ENCODE results near the gene UNKL.

UNKL gene

GRCh38 chr16:1325673-1326371, 88.7 kb downstream of the UNKL start:
- no peak for TF ChIP-seq RAD21 (IDR thresholded peaks at IDR 0.05; ENCODE audit: low read depth)
- TF ChIP-seq YY1 (IDR thresholded peaks at IDR 0.05; ENCODE audit: low read depth): no peak
- no peak for TF ChIP-seq EP300 (IDR thresholded peaks at IDR 0.05; ENCODE audit: borderline replicate concordance)
- no peak for TF ChIP-seq CEBPB (IDR thresholded peaks at IDR 0.05)
- TF ChIP-seq EGR1 (IDR thresholded peaks at IDR 0.05): no peak
- TF ChIP-seq CREB1 (IDR thresholded peaks at IDR 0.05; ENCODE audit: low read depth): no peak
- TF ChIP-seq TCF12 (IDR thresholded peaks at IDR 0.05; ENCODE audit: low read depth): no peak
- no peak for TF ChIP-seq ZBTB7A (IDR thresholded peaks at IDR 0.05; ENCODE audit: low read depth)
- TF ChIP-seq NFIC (IDR thresholded peaks at IDR 0.05): no peak

- no peak for TF ChIP-seq TEAD4 (IDR thresholded peaks at IDR 0.05)
- no peak for TF ChIP-seq TCF12 (IDR thresholded peaks at IDR 0.05; ENCODE audit: low read depth)
- TF ChIP-seq MAX (IDR thresholded peaks at IDR 0.05): no peak
- TF ChIP-seq TAF1 (IDR thresholded peaks at IDR 0.05; ENCODE audit: low read depth): no peak
- no peak for TF ChIP-seq FOXM1 (IDR thresholded peaks at IDR 0.05; ENCODE audit: borderline replicate concordance, low read depth)
- no peak for TF ChIP-seq CEBPB (IDR thresholded peaks at IDR 0.05)
- no peak for TF ChIP-seq REST (IDR thresholded peaks at IDR 0.05; ENCODE audit: low read depth)
- TF ChIP-seq EGR1 (IDR thresholded peaks at IDR 0.05): no peak
- no peak for TF ChIP-seq YY1 (IDR thresholded peaks at IDR 0.05; ENCODE audit: low read depth)
- TF ChIP-seq EP300 (IDR thresholded peaks at IDR 0.05; ENCODE audit: borderline replicate concordance): no peak
- no peak for TF ChIP-seq USF1 (IDR thresholded peaks at IDR 0.05)
- TF ChIP-seq RAD21 (IDR thresholded peaks at IDR 0.05; ENCODE audit: low read depth): no peak
- no peak for TF ChIP-seq NFIC (IDR thresholded peaks at IDR 0.05)
- TF ChIP-seq ZBTB7A (IDR thresholded peaks at IDR 0.05; ENCODE audit: low read depth): no peak
- no peak for TF ChIP-seq CREB1 (IDR thresholded peaks at IDR 0.05; ENCODE audit: low read depth)
These were observed 89.2 kb downstream of the UNKL start for GRCh38 chr16:1325261-1325660.

GRCh38 chr16:1324286-1324826, 90.1 kb downstream of the UNKL start:
- no peak for TF ChIP-seq YY1 (IDR thresholded peaks at IDR 0.05; ENCODE audit: low read depth)
- no peak for TF ChIP-seq TEAD4 (IDR thresholded peaks at IDR 0.05)
- TF ChIP-seq NFIC (IDR thresholded peaks at IDR 0.05): no peak
- no peak for TF ChIP-seq MAX (IDR thresholded peaks at IDR 0.05)
- TF ChIP-seq EP300 (IDR thresholded peaks at IDR 0.05; ENCODE audit: borderline replicate concordance): no peak
- no peak for TF ChIP-seq CEBPB (IDR thresholded peaks at IDR 0.05)
- TF ChIP-seq REST (IDR thresholded peaks at IDR 0.05; ENCODE audit: low read depth): no peak
- no peak for TF ChIP-seq RAD21 (IDR thresholded peaks at IDR 0.05; ENCODE audit: low read depth)
- no peak for TF ChIP-seq CREB1 (IDR thresholded peaks at IDR 0.05; ENCODE audit: low read depth)
- TF ChIP-seq FOXM1 (IDR thresholded peaks at IDR 0.05; ENCODE audit: borderline replicate concordance, low read depth): no peak
- TF ChIP-seq TAF1 (IDR thresholded peaks at IDR 0.05; ENCODE audit: low read depth): no peak
- TF ChIP-seq USF1 (IDR thresholded peaks at IDR 0.05): no peak
- no peak for TF ChIP-seq ZBTB7A (IDR thresholded peaks at IDR 0.05; ENCODE audit: low read depth)
- no peak for TF ChIP-seq TCF12 (IDR thresholded peaks at IDR 0.05; ENCODE audit: low read depth)
- no peak for TF ChIP-seq EGR1 (IDR thresholded peaks at IDR 0.05)

GRCh38 chr16:1323296-1324239, 90.9 kb downstream of the UNKL start:
- no peak for TF ChIP-seq YY1 (IDR thresholded peaks at IDR 0.05; ENCODE audit: low read depth)
- no peak for TF ChIP-seq RAD21 (IDR thresholded peaks at IDR 0.05; ENCODE audit: low read depth)
- TF ChIP-seq REST (IDR thresholded peaks at IDR 0.05; ENCODE audit: low read depth): no peak
- TF ChIP-seq TAF1 (IDR thresholded peaks at IDR 0.05; ENCODE audit: low read depth): no peak
- TF ChIP-seq EGR1 (IDR thresholded peaks at IDR 0.05): no peak
- TF ChIP-seq CEBPB (IDR thresholded peaks at IDR 0.05): no peak
- TF ChIP-seq CREB1 (IDR thresholded peaks at IDR 0.05; ENCODE audit: low read depth): no peak
- TF ChIP-seq NFIC (IDR thresholded peaks at IDR 0.05): no peak
- TF ChIP-seq ZBTB7A (IDR thresholded peaks at IDR 0.05; ENCODE audit: low read depth): no peak
- no peak for TF ChIP-seq TEAD4 (IDR thresholded peaks at IDR 0.05)
- no peak for TF ChIP-seq FOXM1 (IDR thresholded peaks at IDR 0.05; ENCODE audit: borderline replicate concordance, low read depth)
- no peak for TF ChIP-seq USF1 (IDR thresholded peaks at IDR 0.05)
- TF ChIP-seq TCF12 (IDR thresholded peaks at IDR 0.05; ENCODE audit: low read depth): no peak
- TF ChIP-seq MAX (IDR thresholded peaks at IDR 0.05): no peak
- TF ChIP-seq EP300 (IDR thresholded peaks at IDR 0.05; ENCODE audit: borderline replicate concordance): no peak

Measured in Ishikawa (cell line).